Measurements from ENCODE around the gene RHCG. TPM values are rescaled to one million over a fixed set of nuclear protein-coding genes. Genes with fewer than 3 reads are reported as not detected.

Gene RHCG
- total RNA-seq, 2 experiments from 2014 or later = not detected

DNA sequence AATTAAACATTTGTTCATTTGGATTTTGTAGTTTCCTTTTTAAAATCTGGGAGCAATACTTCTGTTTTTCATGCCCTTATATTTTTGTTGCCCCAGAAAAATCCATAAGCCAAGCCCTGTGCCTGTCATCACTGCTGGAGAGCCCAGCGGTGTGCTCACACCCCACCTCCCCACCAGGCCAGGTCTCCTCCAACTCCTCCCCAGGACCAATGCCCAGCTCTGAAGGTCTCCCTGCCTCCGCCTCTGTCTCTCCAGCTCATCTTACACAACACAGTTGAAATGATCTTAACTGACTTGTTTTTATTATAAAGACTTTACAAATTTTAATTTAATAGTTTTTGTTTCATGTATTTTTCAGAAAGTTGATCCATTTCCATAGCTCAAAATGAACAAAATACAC lies 66.4 kb downstream of the RHCG start:
- Mint-ChIP-seq H3K27me3 (peaks cover 32% of the 10 kb centered on the region), H3K27ac (no peak overlapping the region), H3K36me3 (ENCODE audit: low read depth) (no peaks in the 10 kb centered on the region), H3K4me3 (peak overlapping the region; percentile 72), H3K4me1 (ENCODE audit: low read depth) (peaks cover 8% of the 10 kb centered on the region), H3K9me3 (no peaks in the 10 kb centered on the region)
- ATAC-seq (no peak), DNase-seq (no peak)
- intact Hi-C loops (cut with micrococcal nuclease) = loop anchor here (2.0 kb wide), 1 partner anchor 71 kb away; no protein-coding TSS in a partner anchor
- ChIA-PET POLR2A (no interaction called here), CTCF (interaction anchor here (0.6 to 9.5 kb wide), 26 partner anchors 8 to 239 kb away, joined by 3 to 185 read pairs (median 3); no protein-coding TSS in a partner anchor)
- TF ChIP-seq, protein P1, sequence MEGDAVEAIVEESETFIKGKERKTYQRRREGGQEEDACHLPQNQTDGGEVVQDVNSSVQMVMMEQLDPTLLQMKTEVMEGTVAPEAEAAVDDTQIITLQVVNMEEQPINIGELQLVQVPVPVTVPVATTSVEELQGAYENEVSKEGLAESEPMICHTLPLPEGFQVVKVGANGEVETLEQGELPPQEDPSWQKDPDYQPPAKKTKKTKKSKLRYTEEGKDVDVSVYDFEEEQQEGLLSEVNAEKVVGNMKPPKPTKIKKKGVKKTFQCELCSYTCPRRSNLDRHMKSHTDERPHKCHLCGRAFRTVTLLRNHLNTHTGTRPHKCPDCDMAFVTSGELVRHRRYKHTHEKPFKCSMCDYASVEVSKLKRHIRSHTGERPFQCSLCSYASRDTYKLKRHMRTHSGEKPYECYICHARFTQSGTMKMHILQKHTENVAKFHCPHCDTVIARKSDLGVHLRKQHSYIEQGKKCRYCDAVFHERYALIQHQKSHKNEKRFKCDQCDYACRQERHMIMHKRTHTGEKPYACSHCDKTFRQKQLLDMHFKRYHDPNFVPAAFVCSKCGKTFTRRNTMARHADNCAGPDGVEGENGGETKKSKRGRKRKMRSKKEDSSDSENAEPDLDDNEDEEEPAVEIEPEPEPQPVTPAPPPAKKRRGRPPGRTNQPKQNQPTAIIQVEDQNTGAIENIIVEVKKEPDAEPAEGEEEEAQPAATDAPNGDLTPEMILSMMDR (IDR thresholded peaks at IDR 0.05) = no peak

DNA sequence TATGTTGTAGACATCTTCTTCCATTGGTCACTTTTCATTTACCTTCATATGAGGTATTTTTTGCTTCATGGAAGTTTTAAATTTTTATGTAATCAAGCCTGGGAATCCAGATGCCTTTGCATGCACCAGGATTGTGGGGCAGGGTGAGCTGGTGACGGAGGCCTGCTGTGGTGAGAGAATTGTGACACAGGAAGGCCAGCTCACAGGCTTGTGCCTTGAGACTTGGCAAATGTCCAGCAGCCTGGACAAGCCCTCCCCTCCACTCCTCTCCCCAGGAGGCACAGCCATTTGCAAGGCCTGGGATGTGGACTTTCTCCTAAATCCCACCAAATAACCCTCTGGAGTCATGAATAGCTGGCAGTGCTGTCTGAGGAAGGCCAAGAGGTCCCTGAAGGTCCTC lies 67.4 kb downstream of the RHCG start:
- ChIA-PET POLR2A (interaction anchor here (1.5 kb wide), 1 partner anchor 71 kb away, joined by 3 read pairs; no protein-coding TSS in a partner anchor), CTCF (interaction anchor here (1.1 to 9.5 kb wide), 6 partner anchors 10 to 222 kb away, joined by 3 to 185 read pairs (median 16); no protein-coding TSS in a partner anchor)
- intact Hi-C loops (cut with micrococcal nuclease) = no loop called here
- H3K9me3 Mint-ChIP-seq = no peaks in the 10 kb centered on the region
- peaks cover 31% of the 10 kb centered on the region for H3K27me3 Mint-ChIP-seq
- DNase-seq = no peak
- peaks cover 8% of the 10 kb centered on the region for H3K4me1 Mint-ChIP-seq (ENCODE audit: low read depth)
- no peak overlapping the region for H3K27ac Mint-ChIP-seq
- TF ChIP-seq, protein P1 (IDR thresholded peaks at IDR 0.05) = no peak
- H3K4me3 Mint-ChIP-seq = no peak overlapping the region
- H3K36me3 Mint-ChIP-seq (ENCODE audit: low read depth) = no peaks in the 10 kb centered on the region
- no peak for ATAC-seq

DNA sequence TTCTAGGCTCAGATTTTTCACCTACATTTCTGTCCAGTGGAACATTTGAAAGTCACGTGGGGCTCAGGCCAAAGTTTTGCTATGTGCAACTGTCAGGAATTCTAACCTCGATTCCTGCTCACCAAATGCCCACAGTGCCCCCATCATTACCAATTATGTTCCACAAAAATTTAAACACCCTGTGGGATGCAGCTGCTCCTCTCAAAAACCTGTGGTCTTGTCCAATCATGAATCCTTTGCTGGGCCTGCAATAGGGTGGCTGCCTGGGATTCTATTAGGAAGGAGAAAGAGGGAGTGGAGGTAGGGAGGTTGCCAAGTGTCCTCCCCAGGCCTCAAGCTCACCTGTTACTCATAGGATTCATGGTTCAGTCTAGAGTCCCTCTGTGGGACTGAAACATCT lies 68.1 kb downstream of the RHCG start:
- H3K27ac Mint-ChIP-seq = no peak overlapping the region
- POLR2A ChIA-PET = interaction anchor here (1.5 kb wide), 1 partner anchor 70 kb away, joined by 3 read pairs; no protein-coding TSS in a partner anchor
- ATAC-seq (no peak), DNase-seq (no peak)
- H3K4me1 Mint-ChIP-seq (ENCODE audit: low read depth) = peaks cover 8% of the 10 kb centered on the region
- TF ChIP-seq, protein P1 (IDR thresholded peaks at IDR 0.05) = no peak
- intact Hi-C loops (cut with micrococcal nuclease) = no loop called here
- no peaks in the 10 kb centered on the region for H3K9me3 Mint-ChIP-seq
- CTCF ChIA-PET = interaction anchor here (1.2 to 9.5 kb wide), 5 partner anchors 10 to 221 kb away, joined by 5 to 185 read pairs (median 18); no protein-coding TSS in a partner anchor
- H3K4me3 Mint-ChIP-seq = no peak overlapping the region
- no peaks in the 10 kb centered on the region for H3K36me3 Mint-ChIP-seq (ENCODE audit: low read depth)
- peaks cover 36% of the 10 kb centered on the region for H3K27me3 Mint-ChIP-seq

DNA sequence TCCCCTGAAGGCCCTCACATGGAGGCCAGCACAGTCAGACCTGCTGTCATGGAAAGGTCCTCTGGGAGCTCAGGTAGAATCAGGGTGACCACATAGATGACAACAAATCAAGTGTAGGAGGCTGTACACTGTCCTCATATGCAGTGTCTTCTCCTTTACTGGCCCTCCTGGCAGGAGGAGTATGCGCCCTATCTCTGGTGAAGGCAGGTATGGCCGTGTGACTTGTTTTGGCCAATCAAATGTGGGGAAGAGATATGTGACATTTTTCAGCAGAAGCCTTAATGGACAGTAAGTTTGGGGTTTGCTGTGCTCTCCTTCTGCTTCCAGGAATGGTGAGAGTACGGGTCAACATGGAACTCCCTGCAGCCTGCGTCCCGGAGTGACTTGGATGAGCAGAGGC lies 69.9 kb downstream of the RHCG start:
- Mint-ChIP-seq H3K4me3 (no peak overlapping the region), H3K36me3 (ENCODE audit: low read depth) (no peaks in the 10 kb centered on the region), H3K27me3 (peaks cover 42% of the 10 kb centered on the region), H3K9me3 (no peaks in the 10 kb centered on the region), H3K27ac (no peak overlapping the region), H3K4me1 (ENCODE audit: low read depth) (peaks cover 8% of the 10 kb centered on the region)
- CTCF ChIA-PET = interaction anchor here (9.5 kb wide), 1 partner anchor 69 kb away, joined by 185 read pairs; no protein-coding TSS in a partner anchor
- TF ChIP-seq, protein P1 (IDR thresholded peaks at IDR 0.05) = no peak
- POLR2A ChIA-PET = no interaction called here
- DNase-seq (no peak), ATAC-seq (no peak)
- intact Hi-C loops (cut with micrococcal nuclease) = no loop called here

DNA sequence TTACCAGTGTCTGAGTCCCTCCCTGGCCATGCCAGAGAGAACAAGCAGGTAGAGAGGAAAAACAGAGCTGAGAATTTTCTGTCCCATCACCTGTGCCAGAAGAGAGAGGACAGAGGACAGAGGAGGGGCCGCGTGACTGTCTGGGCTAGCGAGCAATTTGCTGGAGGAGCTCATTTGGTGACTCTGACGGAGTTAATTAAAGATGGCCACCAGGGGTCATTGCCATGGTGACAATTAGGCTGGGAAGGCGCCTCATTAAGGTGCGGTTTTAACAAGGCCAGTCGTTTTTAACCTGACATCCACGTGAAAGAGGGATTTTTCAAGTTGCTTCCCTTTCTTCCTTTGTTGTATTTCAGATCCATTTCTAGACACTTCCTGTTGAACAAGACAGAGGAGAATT lies 72.4 kb downstream of the RHCG start:
- Mint-ChIP-seq H3K27me3 (peaks cover 47% of the 10 kb centered on the region), H3K36me3 (ENCODE audit: low read depth) (no peaks in the 10 kb centered on the region), H3K9me3 (no peaks in the 10 kb centered on the region), H3K4me3 (no peak overlapping the region), H3K27ac (no peak overlapping the region), H3K4me1 (ENCODE audit: low read depth) (no peaks in the 10 kb centered on the region)
- TF ChIP-seq, protein P1 (IDR thresholded peaks at IDR 0.05) = no peak
- POLR2A ChIA-PET = no interaction called here
- ATAC-seq (no peak), DNase-seq (no peak)
- CTCF ChIA-PET = interaction anchor here (1.4 to 9.5 kb wide), 2 partner anchors 48 to 66 kb away, joined by 6 to 185 read pairs; no protein-coding TSS in a partner anchor
- intact Hi-C loops (cut with micrococcal nuclease) = no loop called here

Other genes starting within 250 kb of the RHCG start
- 100 to 1,000 TPM; 101 to 106 TPM for gene POLG, start 161.8 kb downstream of the RHCG start, total RNA-seq
- gene TICRR, start 78.9 kb upstream of the RHCG start, total RNA-seq = 10 to 100 TPM; 27.0 to 29.2 TPM
- 1 to 10 TPM; 2.7 to 3.7 TPM for gene KIF7, start 158.9 kb upstream of the RHCG start, total RNA-seq
- 1 to 10 TPM in 1 of 2 experiments, under 1 TPM in 1; 0.50 to 1.1 TPM for gene PLIN1, start 182.8 kb upstream of the RHCG start, total RNA-seq
- gene PEX11A, start 194.2 kb upstream of the RHCG start, total RNA-seq = 1 to 10 TPM; 3.3 to 4.0 TPM
- gene WDR93, start 194.2 kb upstream of the RHCG start, total RNA-seq = not detected

Data from activated CD8-positive, alpha-beta T cell treated with anti-CD3 and anti-CD28 coated beads for 36 hours (primary cell).